Omental fat pad (tissue), 4 donors: ENCODE results near the gene CCDC197. TPM values are rescaled to one million over a fixed set of nuclear protein-coding genes. Genes with fewer than 3 reads are reported as not detected.

ENCODE experiments used
- ATAC-seq: fragments of 150-250 bp; one replicate; pipeline ENCODE4 v1.9.1; 2016; ENCODE audit warnings: mild to moderate bottlenecking, moderate library complexity; ENCODE audit not compliant: low FRiP score
- DNase-seq: peaks from one replicate; pipeline ENCODE4 v3.0.0-alpha.2; 2019; ENCODE audit warnings: low spot score
- CTCF ChIP-seq, 3 donors: fragments of 450-650 bp; IDR thresholded peaks; one replicate each; pipeline ENCODE4 v1.5.1; 2016 to 2017; ENCODE audit warnings: antibody characterized with exemption in 3 of 3, mild to moderate bottlenecking in 3 of 3, moderate library complexity in 2 of 3
- total RNA-seq, 4 donors: library from RNA; depleted of rRNA; stranded (reverse); fragments of >200 nt; gene quantifications; one replicate each; pipeline ENCODE4 v1.1.0, GENCODE V29; 2016

Gene CCDC197
- total RNA-seq, 4 donors from 2014 or later: not detected

- TF ChIP-seq CTCF (IDR thresholded peaks at IDR 0.05): no peak
- peak; percentile 53 for ATAC-seq
- no peak for DNase-seq
Observed at GRCh38 chr14:94041551-94042346, 44.6 kb downstream of the CCDC197 start.

DNA sequence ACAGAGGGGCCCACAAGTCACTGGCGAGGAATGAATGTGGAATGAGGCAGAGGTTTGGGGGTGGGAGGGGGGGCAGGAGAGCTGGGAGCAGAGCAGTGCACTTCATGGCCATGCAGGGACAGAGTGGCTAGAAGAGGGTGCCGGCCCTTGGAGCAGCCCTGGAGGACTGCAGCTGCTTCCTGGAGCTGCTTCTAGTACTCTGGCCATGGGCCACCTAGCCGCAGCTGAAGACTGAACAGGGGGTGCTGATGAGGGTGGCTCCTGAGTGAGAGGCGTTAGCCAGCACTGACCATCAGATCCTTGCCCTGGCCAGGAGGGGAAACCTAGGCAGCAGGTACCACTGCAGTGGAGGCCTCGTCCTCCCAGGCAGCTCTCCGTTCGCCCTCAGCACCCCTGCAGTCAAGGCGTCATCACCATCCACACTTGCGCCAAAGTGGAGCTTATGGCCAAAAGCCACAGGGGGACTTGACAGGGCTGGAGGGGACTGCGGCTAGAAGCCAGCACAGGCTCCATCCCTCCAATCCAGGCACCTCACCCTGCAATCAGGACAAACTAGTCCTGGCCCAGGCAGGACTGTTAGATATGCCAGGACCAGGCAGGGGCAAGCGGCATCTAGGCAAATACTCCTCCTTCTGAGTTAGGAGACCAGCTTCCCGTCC, 45.5 kb downstream of the CCDC197 start:
- no peak for TF ChIP-seq CTCF (IDR thresholded peaks at IDR 0.05)
- ATAC-seq (no peak), DNase-seq (no peak)

DNA sequence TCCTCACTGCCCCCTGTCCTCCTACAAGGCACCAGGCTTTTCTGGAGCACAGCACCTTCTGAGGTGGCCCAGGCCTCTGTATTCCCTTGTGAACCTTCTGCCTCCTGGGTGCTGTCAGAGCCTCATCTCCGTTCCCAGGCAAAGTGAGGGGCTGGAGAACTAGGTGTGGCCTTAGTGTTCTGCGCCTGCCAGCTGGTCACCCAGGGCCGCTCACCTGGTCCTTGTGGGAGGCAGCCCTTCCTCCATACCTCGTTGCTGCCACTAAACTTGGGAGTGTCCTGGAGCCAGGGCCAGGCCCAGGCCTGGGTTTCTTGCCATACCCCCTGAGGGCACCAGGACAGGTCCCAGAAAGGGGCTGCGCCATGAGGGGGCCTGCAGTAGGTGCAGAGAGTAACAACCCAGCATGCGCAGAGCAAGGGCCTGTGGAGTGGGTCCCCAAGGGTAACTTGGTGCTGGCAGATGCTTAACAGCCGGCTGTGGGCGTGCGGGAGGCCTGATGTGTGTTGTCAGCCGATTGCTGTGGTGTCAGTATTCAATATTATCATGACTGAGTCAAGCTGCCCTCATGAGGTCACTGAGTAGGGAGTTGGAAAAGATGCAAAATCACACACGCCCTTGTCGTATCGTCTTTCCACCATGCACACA, 46.1 kb downstream of the CCDC197 start:
- no peak for DNase-seq
- no peak for TF ChIP-seq CTCF (IDR thresholded peaks at IDR 0.05)
- no peak for ATAC-seq

DNA sequence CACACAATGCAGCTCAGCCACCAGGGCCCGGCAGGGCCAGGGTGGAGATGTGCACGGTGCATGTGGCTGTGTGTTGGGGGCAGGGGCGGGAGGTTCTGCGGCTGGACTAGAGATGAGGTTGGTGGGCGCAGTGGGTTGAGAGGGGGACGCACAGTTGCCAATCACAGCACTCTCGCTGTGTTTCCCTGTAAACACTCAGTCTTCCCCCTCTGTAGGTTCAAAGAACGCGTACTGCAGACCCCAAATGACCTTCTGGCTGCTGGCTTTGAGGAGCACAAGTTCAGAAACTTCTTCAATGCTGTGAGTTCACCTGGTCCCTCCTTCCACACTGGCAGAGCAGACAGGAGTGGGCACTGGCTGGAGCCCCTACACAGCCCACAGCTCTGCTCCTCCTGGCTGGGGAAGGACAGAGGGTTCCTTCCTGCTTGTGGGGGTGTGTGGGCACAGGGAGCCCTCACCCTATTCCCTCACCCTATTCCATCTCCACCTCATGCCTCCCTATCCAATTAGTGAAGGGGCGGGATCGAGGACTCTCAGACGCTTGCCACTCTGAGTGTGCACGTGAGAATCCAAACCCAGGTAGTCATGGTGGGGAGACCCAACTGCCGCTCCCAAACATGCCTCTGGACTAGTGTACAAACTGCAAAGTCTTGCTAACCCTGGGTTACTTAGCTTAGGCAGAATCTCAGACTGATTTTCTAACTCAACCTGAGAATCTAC, 46.8 kb downstream of the CCDC197 start:
- TF ChIP-seq CTCF (IDR thresholded peaks at IDR 0.05): no peak
- DNase-seq (no peak), ATAC-seq (no peak)

GRCh38 chr14:94044476-94045091, 47.5 kb downstream of the CCDC197 start:
- TF ChIP-seq CTCF (IDR thresholded peaks at IDR 0.05): no peak
- DNase-seq (no peak), ATAC-seq (no peak)

GRCh38 chr14:94045101-94045500, 48.0 kb downstream of the CCDC197 start:
- DNase-seq (no peak), ATAC-seq (no peak)
- TF ChIP-seq CTCF (IDR thresholded peaks at IDR 0.05): no peak
